ENCODE measurements around the gene LUZP4.

GRCh38 chrX:115289465-115289864 lies at the start of gene LUZP4:
- TF ChIP-seq POLR2A (IDR thresholded peaks at IDR 0.05) (no peak), CTCF (IDR thresholded peaks at IDR 0.05) (no peak)

Measured in tibial nerve (tissue), 3 donors.